HS-27A (cell line): Measurements from ENCODE around the gene NALCN.

Experiments used
- DNase-seq: peaks from one replicate; pipeline ENCODE4 v3.0.0-alpha.2; 2012; ENCODE audit warnings: low read depth, missing footprints

The NALCN gene

DNA sequence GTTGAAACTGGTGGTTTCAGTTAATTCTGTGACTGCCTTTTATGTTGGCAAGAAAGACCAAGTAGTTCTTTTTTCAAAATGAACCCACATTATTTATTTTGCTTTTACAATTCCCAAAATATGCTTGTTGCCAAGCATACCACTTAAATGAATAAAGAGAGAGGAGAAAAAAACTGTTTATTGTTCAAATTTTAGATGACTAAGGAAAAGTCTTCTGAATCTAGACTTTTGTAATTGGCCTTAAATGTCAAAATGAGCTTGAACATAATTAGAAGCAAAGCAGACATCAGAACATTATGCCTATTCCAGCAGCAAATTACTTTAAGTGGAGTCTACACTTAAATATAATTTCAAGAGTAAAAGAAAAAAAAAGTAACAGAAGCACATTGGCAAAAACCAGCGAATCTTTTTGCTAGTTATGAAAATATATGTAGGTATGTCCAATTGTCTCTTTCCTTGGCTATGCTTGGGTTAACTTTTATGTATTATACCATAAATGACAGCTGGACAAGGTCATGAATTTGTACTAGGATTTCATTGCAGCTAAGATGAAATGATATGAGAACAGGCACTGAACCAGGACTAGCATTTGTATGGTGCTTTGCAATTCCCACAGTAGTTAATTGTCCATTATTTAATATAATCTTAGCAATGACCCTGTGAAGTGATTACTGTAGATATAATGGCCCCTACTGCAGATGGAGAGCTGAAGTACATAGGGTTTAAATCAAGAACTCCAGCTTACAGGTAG, 211.9 kb downstream of the NALCN start:
- no peak for DNase-seq

DNA sequence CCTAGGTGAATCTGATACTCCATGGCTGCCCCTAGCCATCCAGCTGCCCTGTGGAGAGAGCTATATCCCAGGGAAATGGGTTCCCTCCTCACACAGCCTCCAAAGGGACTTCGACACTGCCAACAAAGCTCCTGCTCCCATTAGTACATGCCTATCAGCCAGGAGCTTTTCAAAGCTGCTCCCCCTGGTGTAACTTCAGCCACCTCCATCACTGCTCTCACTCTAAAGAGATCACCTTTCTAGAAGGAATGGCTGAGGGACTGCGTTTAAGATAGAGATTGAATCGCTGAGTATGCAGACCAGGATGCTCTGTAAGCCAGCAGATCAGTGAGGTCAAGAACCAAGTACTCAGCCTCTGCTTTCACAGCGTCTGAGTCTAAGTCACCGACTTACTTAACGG, 213.7 kb downstream of the NALCN start:
- no peak for DNase-seq

DNA sequence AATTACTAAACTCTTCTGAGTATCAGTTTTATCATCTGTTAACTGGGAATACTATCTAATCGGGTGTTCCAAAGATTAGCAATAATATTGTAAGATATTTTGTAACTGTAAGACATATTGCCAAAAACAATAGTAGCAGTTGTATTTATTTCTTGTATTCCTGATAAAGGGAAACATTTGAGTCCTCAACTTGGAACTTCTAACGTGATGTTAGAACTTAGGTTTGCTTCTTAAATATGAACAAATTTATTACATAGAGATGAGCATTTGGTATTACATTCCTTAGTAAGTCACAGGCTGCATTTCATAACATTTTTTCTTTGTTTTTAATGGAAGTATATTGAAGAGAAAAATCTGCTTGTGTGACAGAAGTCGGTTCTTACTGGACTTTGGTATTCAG, 225.3 kb downstream of the NALCN start:
- no peak for DNase-seq

DNA sequence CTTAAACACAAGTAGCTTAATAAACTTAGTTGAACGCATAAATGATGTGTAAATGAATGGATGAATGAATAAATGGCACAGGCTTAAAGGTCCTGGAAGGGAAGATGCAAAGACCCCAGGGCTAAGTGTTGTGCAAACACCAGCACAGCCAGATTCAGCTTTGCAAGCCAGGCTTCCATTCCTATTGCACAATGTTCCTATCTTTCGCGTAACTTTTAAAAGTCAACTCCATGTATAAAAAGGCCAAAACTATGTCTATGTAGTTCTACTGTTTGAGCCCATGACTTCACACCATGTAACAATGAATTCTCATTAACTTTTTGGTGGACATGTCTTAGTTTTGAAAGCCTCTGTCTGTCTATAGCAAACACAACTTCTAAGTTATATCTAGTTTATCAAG, 226.0 kb downstream of the NALCN start:
- no peak for DNase-seq

DNA sequence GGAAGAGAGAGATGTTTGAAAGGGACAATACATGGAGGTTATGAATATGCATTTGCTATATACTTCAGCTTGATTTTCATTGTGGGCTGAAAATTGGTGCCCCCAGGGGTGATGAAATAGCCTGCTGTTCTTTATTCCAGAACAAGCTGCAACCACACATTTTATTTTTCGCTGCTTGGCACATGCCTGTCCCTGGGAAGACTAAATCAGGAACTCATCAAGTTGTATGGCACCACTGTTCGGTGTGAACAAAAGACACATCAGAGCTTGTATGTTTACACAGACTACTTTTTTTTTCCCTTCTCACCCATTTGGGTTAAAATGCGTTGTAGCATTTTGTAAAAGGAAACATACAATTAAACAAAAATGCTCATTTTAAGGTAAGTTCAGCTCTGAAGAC, 230.7 kb downstream of the NALCN start:
- DNase-seq, result no peak

DNA sequence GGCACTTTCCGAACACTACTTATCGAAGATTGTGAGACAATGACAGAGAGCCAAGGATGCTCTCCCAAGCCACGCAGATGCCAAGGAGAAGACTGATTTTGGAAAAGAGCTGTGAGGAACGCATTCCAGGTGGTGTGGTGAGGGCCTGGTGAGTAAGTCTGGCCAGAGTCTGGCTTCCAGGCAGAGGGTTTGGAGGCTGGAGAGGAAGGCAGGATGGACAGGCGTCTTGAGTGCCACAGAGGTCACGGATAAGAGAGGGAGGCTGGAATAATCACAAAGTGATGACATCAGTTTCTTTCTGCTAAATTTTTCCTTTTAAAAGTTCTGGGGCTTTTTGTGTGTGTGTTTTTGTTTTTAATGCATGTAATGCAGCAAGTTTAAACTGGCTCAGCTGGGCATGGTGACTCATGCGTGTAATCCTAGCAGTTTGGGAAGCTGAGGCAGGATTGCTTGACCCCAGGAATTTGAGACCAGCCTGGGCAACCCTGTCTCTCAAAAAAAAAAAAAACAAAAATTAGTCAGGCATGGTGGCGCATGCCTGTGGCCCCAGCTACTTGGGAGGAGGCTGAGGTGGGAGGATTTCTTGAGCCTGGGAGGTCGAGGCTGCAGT, 235.1 kb downstream of the NALCN start:
- no peak for DNase-seq

DNA sequence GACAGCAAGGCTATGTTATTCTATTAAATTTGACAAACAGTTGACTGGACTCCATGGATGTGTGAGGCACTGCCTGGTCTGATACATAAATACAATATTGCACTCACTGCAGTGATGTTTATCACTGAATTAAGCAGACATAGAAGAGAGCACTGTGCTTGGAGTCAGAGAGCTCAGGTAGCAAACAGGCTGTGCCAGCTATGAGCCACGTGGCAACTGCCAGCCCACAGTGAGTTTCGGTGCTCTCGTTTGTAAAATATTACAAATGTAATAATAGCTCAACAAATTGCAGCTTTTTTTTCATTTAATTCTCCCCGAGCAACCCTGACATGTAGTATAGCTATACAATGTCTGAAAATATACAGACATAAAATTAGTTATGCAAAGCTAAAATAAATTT, 237.3 kb downstream of the NALCN start:
- DNase-seq, result no peak

DNA sequence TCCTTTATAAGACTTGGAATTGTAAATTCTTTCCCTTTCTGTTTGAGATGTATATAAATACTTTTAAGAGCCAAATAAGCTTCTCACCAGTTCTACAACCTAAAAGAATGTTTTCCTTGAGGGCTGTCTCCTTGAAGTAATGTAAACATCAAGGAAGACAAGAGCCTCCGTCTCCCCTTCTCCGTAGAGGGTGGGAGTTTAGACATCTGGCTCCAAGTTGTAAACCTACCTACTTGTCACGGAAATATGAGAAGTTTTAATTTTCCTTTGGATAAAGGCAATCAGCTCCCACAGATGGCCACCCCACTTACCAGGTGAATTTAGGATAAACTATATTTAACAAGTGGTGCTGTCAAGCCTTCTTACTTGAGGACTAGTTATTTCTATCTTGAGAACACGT, 237.9 kb downstream of the NALCN start:
- DNase-seq, result no peak

DNA sequence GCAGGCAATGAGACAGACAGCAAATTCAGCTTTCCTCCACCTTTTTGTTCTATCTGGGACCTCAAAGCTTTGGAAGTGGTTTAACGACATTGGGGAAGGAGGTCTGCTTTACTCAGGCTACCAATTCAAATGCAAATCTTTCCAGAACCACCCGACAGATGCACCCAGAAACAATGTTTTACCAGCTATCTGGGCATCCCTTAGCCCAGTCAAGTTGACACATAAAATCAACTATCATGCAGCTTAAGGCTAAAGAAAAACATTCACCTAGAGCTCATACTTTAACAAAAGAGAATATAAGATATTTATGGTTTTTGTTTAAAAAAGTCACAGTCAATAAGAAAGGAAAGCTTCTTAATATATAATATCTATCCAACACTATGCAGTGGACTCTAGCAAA, 246.0 kb downstream of the NALCN start:
- DNase-seq, result no peak

DNA sequence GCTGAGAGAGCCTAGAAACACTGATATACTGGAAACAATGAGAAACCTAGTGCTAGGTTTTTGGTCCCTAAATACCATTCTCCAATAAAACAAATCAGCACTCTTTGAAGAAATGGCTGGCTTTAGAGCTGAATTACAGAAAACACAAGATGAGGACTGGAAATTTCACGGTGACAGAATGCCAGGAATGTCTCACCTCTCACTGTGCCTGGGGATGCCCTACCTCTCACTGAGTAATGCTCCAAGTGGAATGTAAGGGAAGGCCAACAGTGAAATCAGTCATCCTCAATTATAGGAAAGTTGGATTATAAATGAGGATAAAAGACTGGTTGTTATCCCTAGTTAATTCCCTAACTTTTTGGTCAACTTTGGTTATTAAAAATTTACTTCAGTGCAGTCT, 259.0 kb downstream of the NALCN start:
- DNase-seq, result no peak

DNA sequence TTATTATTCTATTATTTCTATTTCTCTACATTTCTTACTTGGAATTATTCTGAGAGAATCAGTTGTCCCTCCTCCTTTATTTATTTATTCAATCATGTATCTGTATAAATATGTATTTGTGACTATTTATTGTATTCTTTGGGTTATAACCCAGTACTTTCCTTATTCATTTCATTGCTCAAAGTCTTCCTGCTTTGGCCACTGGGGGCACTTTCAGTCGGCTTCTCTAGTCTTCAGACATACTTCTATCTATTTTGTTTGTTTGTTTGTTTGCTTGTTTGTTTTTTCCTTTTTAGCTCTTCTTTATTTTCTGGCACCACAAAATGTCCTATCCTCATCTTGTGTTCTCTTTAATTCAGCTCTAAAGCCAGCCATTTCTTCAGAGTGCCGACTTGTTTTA, 260.4 kb downstream of the NALCN start:
- DNase-seq, result no peak

DNA sequence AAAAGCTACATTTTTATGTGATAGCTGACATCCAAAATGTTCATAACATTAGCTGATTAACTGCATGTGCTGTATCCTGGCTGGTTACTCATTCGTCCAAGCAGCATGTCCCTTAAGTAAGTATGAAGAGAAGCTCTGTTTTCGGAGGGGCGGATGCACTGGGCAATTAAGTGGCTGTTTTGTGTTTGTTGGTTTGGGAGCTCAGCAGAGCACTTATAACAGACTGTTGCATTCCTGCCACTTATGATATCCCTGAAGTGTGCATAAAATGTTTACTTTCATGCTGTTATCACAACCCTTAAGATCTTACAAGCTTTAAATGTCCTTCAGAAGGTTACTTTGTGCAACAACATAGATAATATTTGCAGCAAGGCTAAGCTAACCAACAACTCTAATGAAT, 264.1 kb downstream of the NALCN start:
- DNase-seq, result no peak

DNA sequence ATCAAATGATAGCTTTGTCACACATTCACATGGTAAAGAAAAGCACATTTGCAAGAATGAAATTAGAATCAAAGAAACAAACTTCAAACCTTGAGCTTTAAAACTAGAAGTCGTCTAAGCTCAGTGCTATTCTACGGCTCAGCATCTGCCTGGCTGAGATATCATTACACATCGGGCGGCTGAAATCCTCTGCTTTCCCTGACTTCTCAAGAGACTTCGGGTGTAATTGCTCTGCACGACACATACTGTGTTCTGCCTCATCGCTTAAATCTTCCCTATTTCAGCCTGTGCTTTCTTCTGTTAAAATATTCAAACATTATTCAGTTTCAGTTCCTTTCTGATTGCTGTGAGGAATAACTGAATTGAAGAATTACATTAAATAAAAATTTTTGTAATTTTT, 265.3 kb downstream of the NALCN start:
- no peak for DNase-seq

DNA sequence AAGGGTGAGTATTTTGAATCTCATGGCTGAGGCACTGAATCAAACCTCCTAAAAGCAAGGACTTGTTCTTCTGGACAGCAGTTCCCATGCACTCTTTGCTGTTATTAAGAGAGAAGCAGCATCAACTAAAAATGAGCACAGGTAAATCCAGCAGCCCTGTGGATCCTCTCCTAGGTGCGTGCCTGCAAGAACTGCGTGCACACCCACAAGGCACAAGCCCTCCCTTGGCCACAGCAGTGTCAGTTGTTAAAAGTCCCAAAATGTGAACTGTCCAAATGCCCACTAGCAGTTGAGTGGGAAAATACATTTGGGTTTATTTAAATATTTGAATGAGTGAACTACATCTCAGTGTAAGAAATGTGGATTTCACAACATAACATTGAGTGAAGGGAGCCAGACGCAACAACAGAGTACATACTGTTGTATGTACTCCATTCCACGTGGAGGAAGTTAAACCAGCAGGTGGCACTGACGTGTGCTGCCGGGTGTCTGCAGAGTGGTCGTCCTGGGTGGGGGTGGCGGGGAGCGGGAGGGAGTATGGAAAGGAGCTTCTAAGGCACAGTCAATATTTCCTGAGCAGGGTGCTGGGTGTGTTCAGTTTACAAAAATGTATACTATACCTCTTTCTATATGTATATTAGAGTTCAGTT, 266.4 kb downstream of the NALCN start:
- no peak for DNase-seq

DNA sequence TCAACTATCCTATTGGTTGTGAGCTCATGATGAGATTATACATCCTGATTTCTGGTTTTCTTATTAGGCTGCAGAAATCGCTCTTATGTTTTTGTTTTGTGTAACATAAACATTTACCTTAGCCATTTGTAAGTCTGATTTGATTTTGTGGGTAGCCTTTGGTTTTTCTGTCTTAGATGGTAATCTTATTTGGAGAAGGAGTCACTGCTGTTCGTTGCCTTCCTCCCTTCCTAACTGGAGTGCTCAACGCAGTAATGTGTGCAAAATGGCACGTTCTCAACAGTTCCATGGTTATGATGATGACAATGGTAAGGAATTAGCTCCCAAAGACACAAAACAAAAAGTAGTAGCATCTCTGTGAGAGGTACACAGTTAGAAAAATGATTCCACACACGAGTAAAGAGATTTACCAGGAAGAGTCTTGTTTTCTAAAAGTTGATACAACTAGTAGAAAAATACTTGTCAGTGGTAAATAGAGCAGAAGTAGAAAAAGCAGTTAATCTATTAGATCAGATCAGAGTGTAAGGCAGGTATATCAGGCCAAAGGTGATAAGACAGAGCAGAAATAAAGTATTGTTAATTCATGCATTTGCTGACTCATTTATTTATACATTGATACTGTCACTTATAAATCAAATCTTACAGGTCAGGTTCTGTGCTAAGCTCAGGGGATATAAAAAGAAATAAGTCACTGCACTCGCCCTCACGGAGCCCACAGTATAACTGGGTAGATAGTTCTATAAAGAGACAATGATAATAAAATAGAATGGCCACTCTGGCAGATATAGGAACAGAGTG, 270.0 kb downstream of the NALCN start:
- DNase-seq, result no peak

DNA sequence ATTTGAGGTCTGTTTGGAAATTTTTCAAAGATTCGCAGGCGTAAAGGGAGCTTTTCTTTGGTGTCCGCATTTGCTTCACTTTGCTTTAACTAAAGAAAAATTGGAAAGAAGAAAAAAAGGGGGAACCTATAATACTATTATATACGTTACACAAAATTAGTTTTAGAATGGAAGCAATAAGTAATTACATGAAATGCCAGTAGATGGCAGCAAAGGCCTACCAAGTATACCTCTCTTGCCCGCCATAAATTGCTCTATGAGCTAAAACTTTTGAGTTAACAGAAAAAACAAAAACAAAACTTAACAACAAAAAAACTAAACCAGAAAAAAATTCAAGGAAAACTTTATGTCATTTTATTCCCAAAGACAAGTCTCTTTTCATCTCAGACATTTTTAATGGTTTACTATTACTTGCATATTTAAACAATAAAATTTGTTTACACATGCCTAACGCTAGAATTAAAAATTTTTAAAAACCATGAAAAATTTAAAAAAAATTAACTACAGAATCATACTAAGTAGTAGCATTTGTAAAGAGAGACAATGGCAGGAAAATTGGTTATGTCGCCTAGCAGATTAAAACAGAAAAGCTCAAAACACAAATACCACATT, 271.4 kb downstream of the NALCN start:
- no peak for DNase-seq

DNA sequence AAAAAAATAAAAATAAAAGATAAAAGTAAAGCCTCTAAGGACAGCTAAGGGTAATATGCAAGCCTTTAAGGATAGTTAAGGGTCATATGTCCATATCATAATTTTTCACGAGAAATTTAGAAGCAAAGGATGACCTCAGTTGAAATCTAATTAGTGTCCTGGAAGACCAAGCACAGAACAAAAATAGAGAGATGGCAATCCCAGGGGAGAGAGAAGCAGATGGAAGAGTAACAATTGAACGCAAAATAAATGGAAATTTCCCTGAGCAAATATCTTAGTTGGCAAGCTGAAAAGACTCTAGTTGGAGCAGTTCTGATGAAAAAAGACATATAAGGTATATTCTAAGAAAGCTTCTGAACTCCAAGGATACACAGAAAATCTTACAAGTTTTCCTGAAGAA, 275.4 kb downstream of the NALCN start:
- DNase-seq, result no peak

DNA sequence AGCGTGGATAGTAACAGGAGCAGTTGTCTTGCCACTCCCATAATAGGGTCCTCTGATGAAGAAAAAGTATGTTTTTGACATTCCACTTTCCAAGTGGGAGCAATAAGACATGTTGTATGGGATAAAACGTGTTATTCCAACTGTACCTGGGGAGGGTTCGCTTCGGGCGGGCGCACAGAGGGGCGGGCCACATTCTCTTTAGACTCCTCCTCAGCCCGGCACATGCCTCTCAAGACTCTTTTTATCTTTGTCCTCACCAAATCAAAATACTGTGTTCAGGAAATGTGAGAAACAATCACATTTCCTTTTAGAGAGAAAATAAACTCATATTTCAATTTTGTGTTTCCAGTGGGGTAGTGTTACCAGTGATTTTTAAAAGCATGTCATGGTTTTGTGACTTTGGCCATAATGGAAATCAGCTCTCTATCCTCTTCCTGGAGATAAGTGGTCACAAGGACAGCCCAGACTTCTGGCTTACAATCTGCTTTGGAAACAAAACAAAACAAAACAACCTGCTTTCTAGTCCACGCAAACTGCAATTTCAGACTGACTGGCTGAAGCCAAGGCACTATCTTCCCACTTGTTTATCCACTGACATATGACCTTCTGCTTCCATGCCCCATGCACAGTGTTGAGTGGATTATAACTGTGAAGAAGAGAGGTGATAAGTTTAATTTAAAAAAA, 276.1 kb downstream of the NALCN start:
- no peak for DNase-seq

DNA sequence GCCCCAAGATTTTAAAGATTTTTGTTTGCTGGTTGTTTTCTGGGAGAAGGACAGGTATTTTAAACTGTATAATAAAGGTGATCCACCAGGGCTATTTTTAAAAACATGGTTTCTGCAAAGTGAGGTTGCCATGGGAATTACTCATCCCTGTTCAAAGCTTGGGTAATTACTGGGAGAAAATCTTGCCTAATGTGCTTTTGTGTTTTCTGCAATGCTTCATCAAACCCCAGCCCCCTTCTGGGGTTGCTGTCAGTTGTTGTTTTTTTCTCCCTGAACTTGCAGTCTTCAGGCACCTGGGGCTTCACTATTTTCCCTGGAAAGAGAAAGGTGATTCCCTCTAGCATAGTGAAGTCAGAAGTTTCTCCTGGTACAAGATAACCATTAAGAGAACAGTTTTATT, 277.2 kb downstream of the NALCN start:
- no peak for DNase-seq

DNA sequence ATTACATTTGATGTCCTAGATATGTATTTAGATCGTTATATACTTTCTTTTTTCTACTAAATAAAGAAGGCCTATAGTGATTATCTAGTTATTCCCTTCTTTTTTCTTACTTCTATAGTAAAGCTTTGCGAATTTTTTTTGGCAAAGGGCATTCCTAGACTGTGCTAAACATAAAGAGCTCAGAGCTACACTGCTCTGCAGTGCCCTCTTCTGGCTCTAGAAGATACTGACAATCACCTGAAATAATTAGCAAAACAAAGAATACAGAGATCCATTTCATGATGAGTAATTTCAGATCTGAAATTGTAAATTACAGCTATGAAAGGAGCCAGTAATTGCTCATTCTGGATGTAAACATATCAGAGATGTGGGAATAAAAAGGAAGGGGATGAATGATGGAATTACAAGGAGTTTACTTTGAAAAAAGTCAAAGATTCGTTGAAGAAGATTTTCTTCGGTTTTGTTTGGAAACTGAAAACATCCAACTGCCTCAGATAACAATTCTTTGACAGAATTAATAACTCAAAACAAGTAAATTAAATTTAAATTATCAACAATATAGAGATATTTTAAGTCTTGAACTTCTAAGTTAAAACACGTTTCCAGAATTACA, 288.5 kb downstream of the NALCN start:
- DNase-seq, result no peak

DNA sequence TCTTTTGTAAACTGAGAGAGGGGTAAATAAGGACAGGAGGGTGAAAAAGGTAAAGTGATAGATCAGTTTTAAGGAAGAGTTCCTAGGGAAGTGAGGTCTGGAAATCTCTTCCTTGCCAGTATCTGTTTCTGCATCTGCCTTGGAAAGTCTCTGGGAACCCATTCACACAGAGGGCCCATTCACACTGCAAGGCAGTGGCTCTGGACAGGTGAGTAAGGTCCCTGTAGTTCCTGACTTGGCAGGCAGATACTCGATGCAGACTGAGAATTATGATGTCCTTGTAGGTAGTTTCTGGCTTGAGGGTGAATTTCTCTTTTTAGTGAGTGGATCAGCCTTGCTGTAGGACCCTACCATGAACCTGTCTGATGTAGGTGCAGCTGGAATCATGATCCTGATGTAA, 293.3 kb downstream of the NALCN start:
- no peak for DNase-seq
